ENCODE results near the gene ERICH3.
A peak's percentile ranks its signal among the peaks of the same experiment; 100 is the strongest.

Gene ERICH3, protein sequence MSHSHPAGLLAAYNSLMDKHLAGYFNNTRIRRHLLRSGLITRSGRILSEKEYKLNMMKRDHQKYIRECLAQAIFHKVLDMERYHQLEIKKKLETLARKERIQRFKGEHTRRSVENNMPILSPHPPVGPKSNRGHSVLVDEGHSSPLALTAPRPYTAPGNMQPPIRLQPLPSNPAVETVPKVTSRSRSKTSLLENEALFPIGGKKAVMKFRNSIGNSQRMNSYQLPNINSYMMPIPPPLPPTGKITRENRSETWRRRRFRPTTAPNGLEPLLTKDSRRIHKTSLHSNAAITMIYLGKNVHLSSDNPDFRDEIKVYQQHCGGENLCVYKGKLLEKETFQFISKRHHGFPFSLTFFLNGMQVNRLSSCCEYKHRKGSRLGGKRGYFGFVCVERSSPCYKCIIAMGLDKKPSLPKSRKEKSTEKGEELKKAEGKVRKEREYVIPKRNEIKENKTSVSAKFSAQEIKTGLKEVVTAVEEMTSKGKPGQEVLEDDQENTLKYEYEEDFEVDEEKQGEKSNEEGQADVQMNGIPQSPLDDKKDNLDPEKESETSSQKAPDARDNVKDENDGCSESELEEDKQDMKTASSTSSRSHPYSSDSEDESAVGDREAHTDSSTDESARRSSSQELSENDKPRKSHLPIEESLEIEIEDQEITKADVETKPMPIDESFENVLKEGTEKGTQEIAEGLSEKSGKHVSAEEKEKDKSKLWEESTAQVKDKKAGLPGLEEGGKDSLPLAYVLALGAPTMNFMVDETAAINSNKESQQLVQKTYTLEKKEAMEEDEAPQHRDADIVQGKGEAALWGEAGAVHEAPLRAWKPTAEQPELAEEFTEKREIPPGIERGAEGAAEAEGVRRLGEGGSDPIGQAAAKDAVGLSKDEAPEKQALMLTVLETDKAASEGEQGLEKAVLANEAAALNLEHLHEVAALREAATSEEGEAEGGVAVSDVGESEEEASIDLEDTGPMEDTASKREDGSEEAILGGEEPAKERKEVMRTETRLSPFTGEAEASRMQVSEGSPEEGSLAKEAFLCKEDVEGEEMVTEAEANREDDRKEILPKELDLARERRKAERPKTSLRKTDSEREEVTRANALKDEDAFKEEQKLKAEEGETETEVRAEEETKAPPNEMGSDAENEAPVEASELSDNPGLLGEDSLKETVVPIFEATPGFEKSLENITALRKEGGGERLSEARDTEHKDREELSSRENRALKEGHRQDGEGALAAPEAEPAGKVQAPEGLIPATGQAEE (N-terminal part only)

DNA sequence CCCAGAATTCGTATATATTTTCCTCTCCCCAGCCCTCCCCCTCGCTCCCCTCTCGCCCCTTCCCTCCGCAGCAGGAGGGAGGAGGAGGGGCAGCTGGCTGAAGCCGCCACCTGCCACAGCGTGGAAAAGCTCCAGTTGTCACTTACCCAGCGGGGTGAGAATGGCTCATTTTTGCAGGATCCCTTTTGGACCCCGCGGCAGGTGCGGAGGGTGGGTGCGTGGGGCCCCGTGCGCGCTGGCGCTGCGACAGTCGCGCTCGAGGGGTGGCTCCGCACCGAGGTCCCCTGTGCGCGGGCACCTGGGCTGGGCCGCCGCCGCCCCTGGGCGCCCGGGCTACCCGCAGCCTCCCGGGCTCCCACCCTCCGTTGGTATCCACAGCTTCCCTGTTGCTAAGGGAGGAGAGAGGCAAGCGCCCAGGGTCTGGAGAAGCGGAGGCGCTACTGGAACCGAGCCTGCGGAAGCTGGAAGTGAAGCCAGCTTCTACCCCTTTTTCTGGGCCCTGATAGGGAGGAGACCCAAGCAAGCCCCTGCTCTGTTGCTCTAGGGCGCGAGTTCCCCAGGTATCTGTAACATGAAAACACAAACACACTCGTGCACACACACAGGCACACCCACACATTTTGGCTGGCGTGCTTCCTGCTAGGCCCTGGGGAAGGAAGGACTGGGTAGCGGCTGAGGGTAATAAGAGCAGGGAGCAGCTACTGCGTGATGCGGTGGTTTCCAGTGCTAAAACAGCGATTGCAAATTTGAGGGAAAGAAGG, at the start of gene ERICH3:
ERICH3 (minus strand) TSS at position 442 of the 761 bp plus-strand sequence; CDS start at position 169, 273 bp downstream.
- peak; percentile 89 for DNase-seq

DNA sequence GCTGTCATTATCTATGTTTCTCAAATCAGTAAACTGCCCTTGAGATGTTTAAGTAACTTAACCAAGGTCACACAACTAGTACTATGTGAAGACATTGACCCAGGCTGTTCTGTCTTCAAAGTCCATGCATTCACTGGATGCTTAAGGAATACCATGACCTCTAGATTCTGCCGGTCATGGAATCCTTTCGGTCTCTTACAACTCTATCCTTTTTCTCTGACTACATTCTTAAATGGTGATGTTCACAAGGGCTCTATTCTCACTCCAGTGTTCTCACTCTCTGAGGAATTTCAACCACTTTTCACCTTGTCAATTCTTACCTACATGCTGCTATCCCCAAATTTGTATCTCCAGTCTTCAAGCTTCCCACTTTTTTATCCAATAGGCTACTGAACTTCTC, 44.0 kb upstream of the ERICH3 start:
- no peak for DNase-seq

DNA sequence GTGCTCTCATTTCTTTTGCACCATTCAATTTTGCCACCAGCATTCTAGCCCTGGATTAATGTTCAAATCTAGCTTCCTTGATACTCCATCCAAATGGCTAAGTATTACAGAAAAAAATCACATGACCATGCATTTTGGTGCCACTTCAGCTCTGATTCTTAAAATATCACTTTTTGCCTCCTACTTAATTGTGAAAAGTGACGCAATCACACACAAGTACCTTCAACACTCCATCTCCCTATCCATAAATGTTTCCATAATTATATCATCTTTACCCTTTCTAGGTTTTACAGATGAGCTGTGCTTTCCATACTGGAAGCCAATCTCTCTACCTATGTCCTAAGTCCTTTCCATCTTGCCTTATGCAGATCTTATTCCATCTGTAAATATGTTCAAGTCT, 43.2 kb upstream of the ERICH3 start:
- no peak for DNase-seq

DNA sequence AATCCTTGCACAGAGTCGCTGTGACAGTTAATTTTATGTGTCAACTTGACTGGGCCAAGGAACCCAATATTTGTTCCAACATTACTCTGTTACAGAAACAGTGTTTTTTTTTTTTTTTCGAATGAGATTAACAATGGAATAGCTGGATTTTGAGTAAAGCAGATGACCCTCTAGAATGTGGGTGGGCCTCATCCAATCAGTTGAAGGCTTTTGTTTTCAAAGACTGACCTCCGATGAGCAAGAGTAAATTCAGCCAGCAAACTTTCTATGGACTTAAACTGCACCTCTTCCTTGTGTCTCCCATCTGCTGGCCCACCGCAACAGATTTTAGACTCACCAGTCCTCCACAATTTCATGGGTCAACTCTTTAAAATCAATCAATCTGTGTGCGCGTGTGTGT, 42.2 kb upstream of the ERICH3 start:
- no peak for DNase-seq

DNA sequence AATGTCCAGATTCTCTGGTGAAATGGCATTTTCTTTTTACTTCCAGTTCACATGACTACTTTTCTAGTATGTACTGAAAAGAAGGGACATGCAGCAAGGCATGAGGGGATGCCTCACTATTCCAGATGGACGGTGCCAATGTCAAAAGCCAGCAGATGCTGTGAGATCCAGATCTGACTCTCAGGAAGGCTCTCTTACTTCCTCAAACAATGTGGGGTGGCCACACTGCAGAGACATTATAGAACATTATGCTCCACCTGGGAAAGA, 41.6 kb upstream of the ERICH3 start:
- no peak for DNase-seq

DNA sequence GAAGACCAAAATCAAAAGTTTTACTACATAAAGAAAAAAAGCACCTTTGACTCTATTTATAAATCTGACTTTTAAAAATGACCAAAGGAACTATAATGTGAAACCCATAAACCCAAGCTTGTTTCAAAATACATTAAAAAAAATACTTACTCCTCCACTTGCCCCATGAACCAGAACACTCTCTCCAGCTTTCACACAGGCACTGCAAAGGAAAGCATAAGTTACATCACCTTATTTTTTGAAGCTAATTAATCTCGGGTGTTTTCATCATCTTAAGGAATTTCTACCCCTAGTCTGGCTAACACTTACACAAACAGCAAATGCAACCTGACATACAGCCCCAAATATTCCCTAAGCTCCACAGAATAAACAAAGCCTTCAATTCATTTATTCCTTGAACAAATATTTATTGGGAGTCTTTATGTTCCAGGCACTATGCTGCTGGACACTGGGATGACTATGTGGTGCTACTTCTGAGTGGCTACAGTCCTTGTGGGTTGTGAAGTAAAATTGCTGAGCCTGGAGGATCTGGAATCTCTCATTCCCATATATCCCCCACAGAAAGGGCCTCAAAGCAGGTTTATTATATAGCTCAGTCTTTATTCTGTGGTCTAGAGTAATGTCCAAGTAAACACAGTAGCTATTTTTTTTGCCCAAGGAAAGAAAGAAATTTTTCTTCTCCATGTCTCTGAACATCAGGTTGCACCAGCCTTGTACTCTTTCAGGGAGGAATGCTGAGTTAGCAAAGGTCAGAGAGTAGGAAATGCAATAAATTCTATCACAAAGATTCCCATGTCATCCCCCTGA, 41.0 kb upstream of the ERICH3 start:
- no peak for DNase-seq

DNA sequence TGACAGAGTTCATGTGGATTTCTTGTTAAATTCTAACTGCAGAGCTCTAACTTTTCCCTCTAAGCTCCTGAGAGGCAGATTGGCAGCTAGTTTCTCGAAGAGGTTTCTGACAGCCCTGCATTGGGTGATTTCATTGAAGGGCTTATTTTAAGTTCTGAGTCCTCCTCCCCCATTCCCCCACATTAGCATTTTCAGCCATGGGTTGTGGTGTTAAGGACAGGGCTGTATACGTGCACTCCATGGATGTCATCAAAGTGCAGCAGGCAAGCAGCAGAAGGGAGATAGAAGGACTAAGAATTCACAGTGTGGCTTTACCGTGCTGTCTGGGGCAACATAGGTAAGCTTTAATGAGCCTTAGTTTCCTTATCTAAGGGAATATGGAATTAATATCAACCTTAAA, 40.3 kb upstream of the ERICH3 start:
- DNase-seq: no peak

DNA sequence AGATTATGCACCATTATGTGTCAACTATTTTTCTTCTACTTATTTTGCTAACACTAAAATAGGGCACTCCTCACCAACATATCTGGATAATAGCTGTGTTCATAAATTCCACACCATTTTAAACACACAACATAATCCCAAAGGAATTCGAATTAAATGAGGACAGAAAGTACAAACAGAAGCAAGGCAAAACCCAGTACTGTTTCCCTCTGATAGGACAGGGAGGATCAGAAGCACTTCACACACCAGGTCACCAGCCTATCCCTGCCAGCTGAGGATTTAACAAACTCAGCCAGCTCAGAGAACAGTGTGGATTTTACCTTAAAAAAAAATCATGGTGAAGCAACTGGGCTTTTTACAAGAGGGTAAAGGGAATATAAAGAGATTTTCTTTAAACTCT, 39.3 kb upstream of the ERICH3 start:
- no peak for DNase-seq

DNA sequence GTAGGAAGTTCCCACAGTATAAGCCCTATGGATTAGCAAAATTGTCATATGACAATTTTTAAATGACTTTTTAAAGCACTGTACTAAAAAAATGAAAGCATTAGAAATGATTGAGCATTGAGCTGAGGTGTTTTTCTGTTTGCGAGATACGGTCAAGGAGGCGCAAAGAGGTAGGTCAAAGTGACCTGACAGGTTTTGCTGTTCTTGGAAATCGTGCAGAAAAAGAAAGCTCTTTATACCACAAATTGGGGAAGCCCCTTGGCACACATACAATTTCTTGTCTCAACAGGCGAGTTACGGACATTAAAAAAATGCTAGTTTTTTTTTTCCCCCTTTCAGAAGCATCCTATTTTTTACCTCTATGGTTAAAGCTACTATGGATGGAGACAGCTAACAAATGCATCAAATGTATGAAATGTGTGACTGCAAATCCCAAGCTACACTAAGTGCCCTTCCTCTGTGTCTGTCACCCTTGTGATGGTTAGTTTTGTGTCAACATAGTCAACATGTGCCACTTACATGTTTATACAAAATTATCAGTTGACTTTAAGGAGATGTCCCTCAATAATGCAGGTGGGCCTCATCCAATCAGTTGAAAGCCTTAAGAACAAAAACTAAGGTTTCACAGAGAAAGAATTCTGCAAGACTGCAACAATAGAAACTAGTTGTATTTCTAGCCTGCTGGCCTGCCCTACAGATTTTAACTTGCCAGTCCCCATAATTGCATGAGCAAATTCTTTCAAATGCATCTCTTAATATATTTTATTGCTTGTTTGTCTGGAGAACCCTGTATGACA, 30.0 kb upstream of the ERICH3 start:
- DNase-seq: no peak

DNA sequence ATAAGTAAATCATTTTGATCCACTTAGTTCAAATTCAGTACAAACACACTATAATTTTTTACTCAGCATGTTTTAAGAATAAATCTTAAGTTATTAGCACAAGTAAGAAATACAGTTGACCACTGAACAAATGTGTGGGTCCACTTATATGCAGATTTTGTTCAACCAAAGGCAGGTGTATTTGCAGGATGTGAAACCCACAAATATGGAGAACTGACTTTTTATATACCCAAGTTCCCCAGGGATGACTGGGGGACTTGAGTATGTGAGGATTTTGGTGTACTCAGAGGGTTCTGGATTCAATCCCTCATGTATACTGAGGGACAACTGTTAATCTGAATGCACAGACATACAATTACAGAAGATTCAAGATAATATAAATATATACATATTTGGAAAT, 25.7 kb upstream of the ERICH3 start:
- no peak for DNase-seq

DNA sequence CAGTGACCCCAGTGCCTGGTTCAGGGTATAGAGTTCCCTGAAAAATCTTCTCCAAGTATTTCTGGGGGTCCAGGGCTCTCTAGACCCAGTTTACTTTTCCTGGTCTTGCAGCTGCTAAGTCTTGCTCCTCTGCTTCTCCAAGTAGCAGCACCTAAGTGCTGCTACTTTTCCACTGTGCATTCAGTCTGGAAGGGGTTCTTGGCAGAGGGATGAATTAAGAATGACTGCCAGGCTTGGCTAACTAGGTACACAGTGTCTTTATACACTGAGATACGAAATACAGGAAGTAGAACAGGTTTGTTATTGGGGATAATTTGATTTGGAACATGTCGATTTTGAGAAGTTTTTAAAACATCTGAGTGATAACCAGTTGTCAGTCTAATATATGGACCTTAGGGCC, 24.2 kb upstream of the ERICH3 start:
- DNase-seq: no peak

DNA sequence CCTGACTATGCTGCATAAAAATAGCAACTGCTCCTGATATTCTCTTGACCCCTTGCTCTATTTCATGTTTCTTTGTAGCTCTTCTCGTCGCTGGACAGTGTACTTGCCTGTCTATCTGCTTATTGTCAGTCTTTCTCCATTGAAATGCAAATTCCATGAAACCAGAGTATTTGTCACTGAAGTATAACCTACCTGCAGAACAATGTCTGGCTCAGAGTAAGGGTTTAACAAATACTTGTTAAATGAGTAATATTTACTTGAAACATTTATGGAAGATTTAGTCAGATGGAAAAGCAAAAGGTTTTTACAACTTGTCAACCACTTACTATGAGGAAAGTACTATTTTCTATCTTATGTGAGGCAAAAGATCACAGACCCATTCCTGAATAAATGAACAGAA, 19.9 kb upstream of the ERICH3 start:
- DNase-seq: no peak

DNA sequence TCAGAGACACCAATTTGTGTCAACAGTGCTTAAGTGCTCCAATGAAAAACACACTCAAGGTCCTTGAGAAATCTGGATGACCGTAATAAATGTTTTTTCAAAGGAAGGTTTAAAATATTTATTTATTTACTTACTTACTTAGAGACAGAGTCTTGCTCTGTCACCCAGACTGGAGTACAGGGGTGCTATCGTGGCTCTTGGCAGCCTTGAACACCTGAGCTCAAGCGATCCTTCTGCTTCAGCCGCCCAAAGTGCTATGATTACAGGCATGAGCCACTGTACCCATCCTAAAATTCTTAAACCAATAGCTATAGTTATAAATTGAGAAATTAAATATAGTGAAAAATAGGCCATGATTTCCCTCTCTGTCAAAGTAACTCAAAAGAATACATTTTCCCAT, 17.3 kb upstream of the ERICH3 start:
- DNase-seq: peak; percentile 50

DNA sequence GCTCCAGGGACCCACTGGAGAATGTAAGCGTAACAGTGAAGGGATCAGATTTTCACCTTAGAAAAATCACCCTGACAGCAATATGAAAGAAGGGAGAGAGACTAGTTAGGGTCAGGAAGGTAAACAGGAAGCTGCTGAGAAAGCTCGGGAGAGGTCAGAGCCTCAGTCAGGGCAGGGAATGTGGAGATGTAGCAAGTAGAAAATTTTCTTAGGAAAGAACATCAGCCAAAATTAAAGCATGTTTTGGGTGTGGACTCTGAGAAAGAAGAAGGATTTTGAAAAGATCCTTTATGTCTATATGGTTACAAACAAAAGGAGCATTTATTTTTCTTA, 16.7 kb upstream of the ERICH3 start:
- DNase-seq: peak; percentile 24

DNA sequence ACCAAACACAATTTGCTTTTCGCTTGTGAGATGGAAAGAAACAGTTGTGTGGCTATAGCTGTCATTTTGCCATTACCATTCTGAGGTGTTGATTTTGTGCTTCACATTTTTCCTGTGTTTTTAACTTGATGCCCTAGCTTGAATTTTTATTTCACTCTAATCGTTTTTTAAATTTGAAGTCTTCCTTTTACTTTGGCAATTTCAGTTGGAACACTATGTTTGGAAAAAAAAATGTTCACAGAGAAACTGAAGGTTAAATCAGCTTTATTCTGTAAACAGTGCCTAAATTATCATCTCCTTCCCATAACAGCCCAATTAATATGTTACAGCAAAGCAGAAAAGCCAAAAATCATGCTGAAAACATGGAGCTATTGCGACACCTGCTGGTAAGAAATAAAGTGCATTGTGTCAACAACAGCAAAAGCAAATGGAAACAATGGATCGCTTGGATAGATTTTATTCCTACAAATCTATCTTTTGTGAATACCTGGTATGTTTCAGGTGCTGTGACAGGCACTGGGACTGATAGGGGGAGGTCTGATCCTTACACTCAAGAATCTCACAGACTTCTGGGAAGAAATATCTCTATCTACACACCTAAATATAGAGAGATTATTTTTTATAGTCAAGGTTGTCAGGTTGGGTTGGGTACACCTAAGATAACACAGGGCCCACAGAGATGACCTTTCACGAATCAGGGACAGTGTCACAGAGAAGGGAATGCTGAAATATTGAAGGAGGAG, 16.2 kb upstream of the ERICH3 start:
- DNase-seq: peak; percentile 59

DNA sequence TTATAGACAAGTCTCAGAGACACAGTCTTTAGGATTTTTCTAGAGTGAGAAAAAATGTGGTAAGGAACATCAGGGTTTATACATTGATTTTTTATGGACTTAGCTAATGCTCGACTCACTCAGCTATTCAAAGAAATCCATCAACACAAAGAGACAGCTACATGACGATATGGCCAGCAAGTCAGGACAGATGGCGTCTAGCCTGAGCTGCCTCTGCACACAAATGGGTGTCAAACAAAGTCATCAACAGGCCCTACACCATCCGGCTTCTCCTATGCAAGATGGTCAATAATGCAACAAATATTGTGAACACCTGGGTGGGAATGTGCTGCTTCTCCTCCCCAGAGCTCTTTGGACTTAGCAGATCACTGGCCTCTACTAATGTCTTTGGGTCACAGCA, 13.3 kb upstream of the ERICH3 start:
- DNase-seq: peak; percentile 27

DNA sequence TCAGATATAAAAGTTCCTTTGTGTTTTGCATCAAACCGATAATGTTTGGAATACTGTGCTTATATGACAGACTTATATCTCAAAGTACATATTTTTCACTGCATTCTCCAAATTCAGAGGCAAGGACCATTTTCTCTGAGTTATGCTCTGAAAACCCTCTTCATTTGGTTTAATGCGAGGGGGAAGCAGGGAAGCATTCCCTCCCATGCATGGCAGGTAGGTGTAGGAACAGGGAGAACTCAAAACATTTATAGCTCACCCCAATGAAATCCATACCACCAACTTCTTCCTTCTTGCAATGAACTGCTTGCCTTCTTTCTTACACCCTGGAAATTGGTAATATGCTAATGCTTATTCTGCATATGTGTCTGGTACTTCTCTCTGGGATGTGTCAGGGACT, 10.7 kb upstream of the ERICH3 start:
- DNase-seq: no peak

DNA sequence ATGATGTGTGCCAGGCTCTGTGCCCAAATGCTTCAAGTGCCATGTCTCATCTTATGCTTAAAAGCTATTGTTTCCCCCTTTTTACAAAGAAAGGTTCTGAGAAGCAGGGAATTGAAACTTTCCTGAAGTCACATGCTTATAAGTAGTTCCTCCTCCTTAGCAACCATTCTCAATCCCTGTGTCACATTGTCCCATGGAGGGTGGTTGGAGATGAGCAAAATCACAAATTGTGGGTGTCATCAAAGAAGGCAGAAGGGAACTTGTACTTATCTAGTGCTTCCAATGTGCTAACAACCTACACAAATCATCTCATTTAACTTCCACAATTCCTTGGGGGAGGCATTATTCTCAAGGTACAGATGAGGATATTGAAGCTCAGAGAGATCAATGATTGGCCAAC, 10.1 kb upstream of the ERICH3 start:
- DNase-seq: no peak

DNA sequence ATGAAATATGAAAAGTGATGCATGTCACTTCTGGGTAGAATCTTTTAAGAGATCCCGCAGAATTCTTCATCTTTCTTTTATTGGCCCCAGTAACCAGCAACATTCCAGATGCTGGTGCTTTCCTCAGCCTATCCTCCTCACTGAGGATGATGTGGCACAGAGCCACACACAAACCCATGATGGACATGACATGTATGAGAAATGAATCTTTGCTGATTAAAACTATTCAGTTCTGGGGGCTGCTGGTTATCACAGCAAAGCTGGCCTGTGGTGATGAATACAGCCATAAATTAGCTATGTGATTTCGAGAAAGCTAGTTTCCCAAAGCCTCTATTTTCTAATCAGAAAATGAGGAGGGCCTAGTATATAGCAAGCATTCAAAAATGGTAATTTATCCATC, 8.3 kb upstream of the ERICH3 start:
- DNase-seq: no peak

DNA sequence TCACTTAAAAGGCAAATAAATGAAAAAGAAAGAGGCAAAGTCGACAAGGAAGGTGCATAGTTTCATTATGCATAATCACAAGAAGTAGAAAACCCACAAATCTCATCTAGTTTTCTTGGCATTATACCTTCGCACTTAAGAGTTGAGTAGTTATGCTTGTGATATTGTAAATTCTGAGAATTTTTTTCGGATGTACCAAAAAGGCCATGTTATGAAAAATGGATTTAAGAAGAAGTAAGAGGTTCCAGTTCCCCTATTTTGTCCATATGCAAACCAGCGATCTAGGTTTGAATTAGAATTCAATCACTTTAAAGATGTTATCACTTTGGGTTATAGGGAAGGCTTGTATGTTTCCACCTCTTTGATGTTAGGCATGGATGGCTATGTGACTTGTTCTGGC, 7.9 kb upstream of the ERICH3 start:
- no peak for DNase-seq

DNA sequence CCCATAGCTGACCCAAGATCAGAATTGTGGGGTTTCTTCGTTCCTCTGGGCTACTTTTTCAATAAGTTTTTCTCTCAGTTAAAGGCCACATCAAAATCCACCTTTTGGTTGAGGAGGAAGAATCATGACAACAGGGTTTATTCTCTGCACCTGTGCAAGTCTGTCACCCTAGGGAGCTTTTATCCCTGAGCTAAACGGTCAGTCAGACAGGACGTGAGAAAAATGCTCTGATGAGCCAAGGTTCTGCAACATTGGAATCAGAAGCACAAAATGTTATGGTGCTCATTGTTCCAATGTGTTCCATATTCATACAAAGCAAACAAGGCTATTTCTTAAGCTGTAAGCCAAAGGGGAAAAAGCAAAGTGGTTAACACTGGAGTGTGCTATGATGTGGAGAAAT, 7.4 kb upstream of the ERICH3 start:
- no peak for DNase-seq
